GM12801 (cell line): ENCODE data around the gene CCDC12.

Source experiments
- CTCF ChIP-seq: IDR thresholded peaks from one replicate; pipeline ENCODE4 v1.5.1; 2011; ENCODE audit warnings: control low read depth; ENCODE audit not compliant: insufficient read length; ENCODE audit errors: extremely low read depth

The CCDC12 gene

GRCh38 chr3:46953234-46954010, 23.1 kb downstream of the CCDC12 start:
- TF ChIP-seq CTCF: no peak

GRCh38 chr3:46952813-46953212, 23.7 kb downstream of the CCDC12 start:
- TF ChIP-seq CTCF: no peak

- TF ChIP-seq CTCF: no peak
These were observed 25.8 kb downstream of the CCDC12 start for GRCh38 chr3:46950650-46951241.

- TF ChIP-seq CTCF: no peak
These were observed 26.4 kb downstream of the CCDC12 start for GRCh38 chr3:46950177-46950576.

- no peak for TF ChIP-seq CTCF
These were observed 27.5 kb downstream of the CCDC12 start for GRCh38 chr3:46948830-46949671.

GRCh38 chr3:46947981-46948791, 28.4 kb downstream of the CCDC12 start:
- no peak for TF ChIP-seq CTCF
